GM23338 (cell line): ENCODE data around the gene ARMCX6. TPM values are rescaled to one million over a fixed set of nuclear protein-coding genes. Genes with fewer than 3 reads are reported as not detected.

Experiments used
- ATAC-seq: fragments of 200-7000 bp; cut with Tn5 transposase; 3 replicates; pipeline ENCODE4 v1.9.1; 2020
- DNase-seq: peaks from one replicate; pipeline ENCODE4 v3.0.0-alpha.2; 2015; ENCODE audit warnings: low spot score
- H2AFZ ChIP-seq: fragments of 200-600 bp; sonication (generic); 2 replicates; pipeline ENCODE4 v1.8.0; 2016; ENCODE audit warnings: antibody characterized with exemption, mild to moderate bottlenecking, moderate library complexity
- H3F3A ChIP-seq: fragments of 200-600 bp; sonication (generic); replicated peaks from 2 replicates; pipeline ENCODE4 v1.8.0; 2017; ENCODE audit warnings: antibody characterized with exemption, mixed run types, low read depth
- H3K27ac ChIP-seq: fragments of 200-600 bp; sonication (generic); 2 replicates; pipeline ENCODE4 v1.6.1; 2016; ENCODE audit warnings: low read depth
- H3K27me3 ChIP-seq: fragments of 200-600 bp; sonication (generic); 2 replicates; pipeline ENCODE4 v1.8.0; 2016; ENCODE audit warnings: mild to moderate bottlenecking, mixed run types, moderate library complexity; ENCODE audit not compliant: insufficient read depth
- H3K36me3 ChIP-seq: fragments of 200-600 bp; sonication (generic); 2 replicates; pipeline ENCODE4 v1.8.0; 2016; ENCODE audit warnings: mild to moderate bottlenecking; ENCODE audit not compliant: insufficient read depth
- H3K4me1 ChIP-seq: fragments of 200-600 bp; sonication (generic); 2 replicates; pipeline ENCODE4 v1.8.0; 2016; ENCODE audit warnings: mild to moderate bottlenecking, moderate library complexity; ENCODE audit not compliant: insufficient read depth
- H3K4me2 ChIP-seq: fragments of 200-600 bp; sonication (generic); 2 replicates; pipeline ENCODE4 v1.7.1; 2017; ENCODE audit warnings: mixed run types
- H3K4me3 ChIP-seq: fragments of 200-600 bp; sonication (generic); 2 replicates; pipeline ENCODE4 v1.6.1; 2016; ENCODE audit warnings: mixed run types
- H3K79me2 ChIP-seq: fragments of 200-600 bp; sonication (generic); replicated peaks from 2 replicates; pipeline ENCODE4 v1.8.0; 2017; ENCODE audit warnings: mild to moderate bottlenecking; ENCODE audit not compliant: insufficient read depth
- H3K9me2 ChIP-seq: fragments of 200-600 bp; sonication (generic); 2 replicates; pipeline ENCODE4 v1.8.0; 2017; ENCODE audit not compliant: insufficient read depth
- H4K20me1 ChIP-seq: fragments of 200-600 bp; sonication (generic); replicated peaks from 2 replicates; pipeline ENCODE4 v1.8.0; 2017; ENCODE audit warnings: mild to moderate bottlenecking; ENCODE audit not compliant: insufficient read depth
- H3K27ac Mint-ChIP-seq: 2 replicates; pipeline ENCODE4 v1.8.0; 2020; ENCODE audit warnings: inconsistent platforms, mild to moderate bottlenecking, moderate library complexity, mixed read lengths
- H3K27me3 Mint-ChIP-seq: 3 replicates; pipeline ENCODE4 v1.8.0; 2022; ENCODE audit warnings: low read depth, mild to moderate bottlenecking, moderate library complexity, mixed read lengths, inconsistent platforms; ENCODE audit not compliant: insufficient read depth, poor library complexity
- H3K36me3 Mint-ChIP-seq: 3 replicates; pipeline ENCODE4 v1.8.0; 2021; ENCODE audit warnings: low read depth, mild to moderate bottlenecking, inconsistent platforms, moderate library complexity, mixed read lengths
- H3K4me1 Mint-ChIP-seq: 3 replicates; pipeline ENCODE4 v1.8.0; 2020; ENCODE audit warnings: mild to moderate bottlenecking, inconsistent platforms, mixed read lengths
- H3K4me3 Mint-ChIP-seq: 3 replicates; pipeline ENCODE4 v1.8.0; 2021; ENCODE audit warnings: moderate library complexity, mild to moderate bottlenecking, inconsistent platforms, mixed read lengths
- H3K9me3 Mint-ChIP-seq: 3 replicates; pipeline ENCODE4 v1.8.0; 2020; ENCODE audit warnings: moderate library complexity, mild to moderate bottlenecking, inconsistent platforms, mixed read lengths
- CREB1 ChIP-seq: fragments of 250-450 bp; sonication (Bioruptor Pico); IDR thresholded peaks from 2 replicates; pipeline ENCODE4 v1.5.0; 2020; ENCODE audit warnings: low read depth, mild to moderate bottlenecking, moderate library complexity
- ETS1 ChIP-seq: IDR thresholded peaks from 2 replicates; pipeline ENCODE4 v1.6.1; 2016; ENCODE audit warnings: antibody characterized with exemption
- EZH2 ChIP-seq: fragments of 200-600 bp; sonication (generic); IDR thresholded peaks from one replicate; pipeline ENCODE4 v1.8.0; 2017; ENCODE audit warnings: antibody characterized with exemption, mild to moderate bottlenecking, low read depth; ENCODE audit not compliant: unreplicated experiment
- EZH2phosphoT487 ChIP-seq: fragments of 200-600 bp; sonication (generic); IDR thresholded peaks from one replicate; pipeline ENCODE4 v1.8.1; 2018; ENCODE audit warnings: antibody characterized with exemption; ENCODE audit not compliant: unreplicated experiment
- JUNB ChIP-seq: IDR thresholded peaks from one replicate; pipeline ENCODE4 v1.6.1; 2016; ENCODE audit warnings: antibody characterized with exemption; ENCODE audit not compliant: unreplicated experiment
- NANOG ChIP-seq: IDR thresholded peaks from 2 replicates; pipeline ENCODE4 v1.6.1; 2016; ENCODE audit warnings: antibody characterized with exemption, borderline replicate concordance
- POLR2AphosphoS5 ChIP-seq: IDR thresholded peaks from 2 replicates; pipeline ENCODE4 v1.6.1; 2016; ENCODE audit warnings: antibody characterized with exemption, low read depth
- STAT1 ChIP-seq: IDR thresholded peaks from one replicate; pipeline ENCODE4 v1.6.1; 2016; ENCODE audit warnings: antibody characterized with exemption; ENCODE audit not compliant: unreplicated experiment
- ZNF114 ChIP-seq: fragments of 250-450 bp; sonication (Bioruptor Pico); IDR thresholded peaks from 2 replicates; pipeline ENCODE4 v1.5.0; 2020; ENCODE audit warnings: mild to moderate bottlenecking, moderate library complexity
- ZNF331 ChIP-seq: fragments of 250-450 bp; sonication (Bioruptor Pico); IDR thresholded peaks from 2 replicates; pipeline ENCODE4 v1.5.0; 2020; ENCODE audit warnings: low read depth, mild to moderate bottlenecking, moderate library complexity
- ZNF462 ChIP-seq: fragments of 250-450 bp; sonication (Bioruptor Pico); IDR thresholded peaks from 2 replicates; pipeline ENCODE4 v1.5.0; 2020; ENCODE audit warnings: mild to moderate bottlenecking, moderate library complexity
- polyA plus RNA-seq: library from polyadenylated mRNA; unstranded; fragments of >200 nt; fragmentation: Nextera tagmentation; extraction: Ambion mirVana; gene quantifications from 2 replicates; pipeline ENCODE4 v1.2.1, GENCODE V29; 2016
- total RNA-seq: library from RNA; depleted of rRNA; stranded (reverse); fragments of >200 nt; shearing (Covaris generic); gene quantifications from 2 replicates; pipeline ENCODE4 v1.2.3, GENCODE V29; 2014
- TF ChIP-seq, protein P1 (sequence below): IDR thresholded peaks from one replicate; pipeline ENCODE4 v1.6.1; 2018; ENCODE audit warnings: antibody characterized with exemption; ENCODE audit not compliant: unreplicated experiment
- TF ChIP-seq, protein P2 (sequence below), 2 experiments: fragments of 200-600 bp in 1 of 2; sonication (generic) in 1 of 2; conservative IDR thresholded peaks; 2 replicates each; pipeline versions ENCODE4 v1.5.1 to v1.6.1; 2016 to 2017; ENCODE audit warnings: antibody characterized with exemption in 2 of 2, low read depth in 2 of 2, mild to moderate bottlenecking in 2 of 2, moderate library complexity in 1 of 2

ARMCX6 gene
- total and polyA plus RNA-seq, 2 experiments from 2014 or later = 23.8 to 27.0 TPM

DNA sequence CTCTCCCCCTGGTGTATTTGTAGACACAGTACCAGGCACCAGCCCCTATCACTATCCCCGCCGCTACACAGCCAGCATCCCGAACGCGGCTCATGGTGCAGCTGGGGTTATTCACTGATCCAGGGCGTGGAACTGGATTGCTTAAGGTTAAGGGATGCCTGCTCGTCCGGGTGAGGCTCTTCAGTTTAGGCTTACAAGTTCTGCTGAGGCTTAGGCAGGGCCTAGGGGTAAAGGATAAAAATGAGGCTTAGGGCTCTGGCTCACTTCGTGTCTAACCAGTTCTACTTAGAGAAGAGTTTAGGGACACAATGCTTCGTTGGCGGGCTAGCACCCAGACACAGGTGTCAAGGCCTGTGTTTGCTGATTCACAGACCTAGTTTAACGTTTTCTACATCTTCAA lies 39.7 kb upstream of the ARMCX6 start (continued):
- no peak for TF ChIP-seq NANOG

GRCh38 chrX:101656817-101657216 lies 39.0 kb upstream of the ARMCX6 start:
- H3K4me3 ChIP-seq = no peak overlapping the region
- peaks cover 24% of the 10 kb centered on the region for H3K36me3 Mint-ChIP-seq
- no peaks in the 10 kb centered on the region for H3K27me3 ChIP-seq
- peaks cover 7% of the 10 kb centered on the region for H3K27me3 Mint-ChIP-seq
- no peak overlapping the region for H3K27ac ChIP-seq
- H3K9me2 ChIP-seq = no peaks in the 10 kb centered on the region
- H3K79me2 ChIP-seq = 0 out of 2 replicates have a peak, but pooled peaks cover 3% of the 10 kb centered on the region
- DNase-seq (no peak), ATAC-seq (no peak)
- H3K4me3 Mint-ChIP-seq = no peak overlapping the region
- H4K20me1 ChIP-seq = no peaks in the 10 kb centered on the region
- H3K4me1 ChIP-seq = peaks cover 4% of the 10 kb centered on the region; the same call in 1 of the 2 replicates
- H3K4me1 Mint-ChIP-seq = peaks cover 17% of the 10 kb centered on the region
- H3K27ac Mint-ChIP-seq = no peak overlapping the region
- TF ChIP-seq EZH2phosphoT487 = no peak
- TF ChIP-seq, protein P1, sequence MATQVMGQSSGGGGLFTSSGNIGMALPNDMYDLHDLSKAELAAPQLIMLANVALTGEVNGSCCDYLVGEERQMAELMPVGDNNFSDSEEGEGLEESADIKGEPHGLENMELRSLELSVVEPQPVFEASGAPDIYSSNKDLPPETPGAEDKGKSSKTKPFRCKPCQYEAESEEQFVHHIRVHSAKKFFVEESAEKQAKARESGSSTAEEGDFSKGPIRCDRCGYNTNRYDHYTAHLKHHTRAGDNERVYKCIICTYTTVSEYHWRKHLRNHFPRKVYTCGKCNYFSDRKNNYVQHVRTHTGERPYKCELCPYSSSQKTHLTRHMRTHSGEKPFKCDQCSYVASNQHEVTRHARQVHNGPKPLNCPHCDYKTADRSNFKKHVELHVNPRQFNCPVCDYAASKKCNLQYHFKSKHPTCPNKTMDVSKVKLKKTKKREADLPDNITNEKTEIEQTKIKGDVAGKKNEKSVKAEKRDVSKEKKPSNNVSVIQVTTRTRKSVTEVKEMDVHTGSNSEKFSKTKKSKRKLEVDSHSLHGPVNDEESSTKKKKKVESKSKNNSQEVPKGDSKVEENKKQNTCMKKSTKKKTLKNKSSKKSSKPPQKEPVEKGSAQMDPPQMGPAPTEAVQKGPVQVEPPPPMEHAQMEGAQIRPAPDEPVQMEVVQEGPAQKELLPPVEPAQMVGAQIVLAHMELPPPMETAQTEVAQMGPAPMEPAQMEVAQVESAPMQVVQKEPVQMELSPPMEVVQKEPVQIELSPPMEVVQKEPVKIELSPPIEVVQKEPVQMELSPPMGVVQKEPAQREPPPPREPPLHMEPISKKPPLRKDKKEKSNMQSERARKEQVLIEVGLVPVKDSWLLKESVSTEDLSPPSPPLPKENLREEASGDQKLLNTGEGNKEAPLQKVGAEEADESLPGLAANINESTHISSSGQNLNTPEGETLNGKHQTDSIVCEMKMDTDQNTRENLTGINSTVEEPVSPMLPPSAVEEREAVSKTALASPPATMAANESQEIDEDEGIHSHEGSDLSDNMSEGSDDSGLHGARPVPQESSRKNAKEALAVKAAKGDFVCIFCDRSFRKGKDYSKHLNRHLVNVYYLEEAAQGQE = no peak
- no peak for TF ChIP-seq NANOG
- TF ChIP-seq STAT1 = no peak
- TF ChIP-seq ETS1 = no peak
- no peak for TF ChIP-seq ZNF114 (CRISPR knock-in tag)
- TF ChIP-seq EZH2 = no peak
- TF ChIP-seq CREB1 (CRISPR knock-in tag) = no peak
- no peak for TF ChIP-seq ZNF331 (CRISPR knock-in tag)
- TF ChIP-seq ZNF462 (CRISPR knock-in tag) = no peak
- TF ChIP-seq POLR2AphosphoS5 = no peak
- no peak for TF ChIP-seq JUNB
- TF ChIP-seq, protein P2, sequence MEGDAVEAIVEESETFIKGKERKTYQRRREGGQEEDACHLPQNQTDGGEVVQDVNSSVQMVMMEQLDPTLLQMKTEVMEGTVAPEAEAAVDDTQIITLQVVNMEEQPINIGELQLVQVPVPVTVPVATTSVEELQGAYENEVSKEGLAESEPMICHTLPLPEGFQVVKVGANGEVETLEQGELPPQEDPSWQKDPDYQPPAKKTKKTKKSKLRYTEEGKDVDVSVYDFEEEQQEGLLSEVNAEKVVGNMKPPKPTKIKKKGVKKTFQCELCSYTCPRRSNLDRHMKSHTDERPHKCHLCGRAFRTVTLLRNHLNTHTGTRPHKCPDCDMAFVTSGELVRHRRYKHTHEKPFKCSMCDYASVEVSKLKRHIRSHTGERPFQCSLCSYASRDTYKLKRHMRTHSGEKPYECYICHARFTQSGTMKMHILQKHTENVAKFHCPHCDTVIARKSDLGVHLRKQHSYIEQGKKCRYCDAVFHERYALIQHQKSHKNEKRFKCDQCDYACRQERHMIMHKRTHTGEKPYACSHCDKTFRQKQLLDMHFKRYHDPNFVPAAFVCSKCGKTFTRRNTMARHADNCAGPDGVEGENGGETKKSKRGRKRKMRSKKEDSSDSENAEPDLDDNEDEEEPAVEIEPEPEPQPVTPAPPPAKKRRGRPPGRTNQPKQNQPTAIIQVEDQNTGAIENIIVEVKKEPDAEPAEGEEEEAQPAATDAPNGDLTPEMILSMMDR (conservative IDR thresholded peaks at IDR 0.05; ENCODE audit: low read depth in 2 of 2) = no peak
- no peaks in the 10 kb centered on the region for H3F3A ChIP-seq
- H3K9me3 Mint-ChIP-seq = no peaks in the 10 kb centered on the region
- H3K4me2 ChIP-seq = no peak overlapping the region
- no peaks in the 10 kb centered on the region for H3K36me3 ChIP-seq
- H2AFZ ChIP-seq = no peak overlapping the region
